HepG2 (cell line): ENCODE measurements around the gene NOTO. TPM values are rescaled to one million over a fixed set of nuclear protein-coding genes. Genes with fewer than 3 reads are reported as not detected.

Experiments
- BRCA1 ChIP-seq: sonication (generic); formaldehyde crosslinking; IDR thresholded peaks from 2 replicates; pipeline ENCODE4 v1.4.0; 2020; ENCODE audit warnings: missing genetic modification reagents
- BRD4 ChIP-seq: sonication (generic); formaldehyde crosslinking; IDR thresholded peaks from 2 replicates; pipeline ENCODE4 v1.4.0; 2020; ENCODE audit warnings: missing genetic modification reagents
- CEBPZ ChIP-seq: IDR thresholded peaks from 2 replicates; pipeline ENCODE4 v1.6.1; 2012; ENCODE audit warnings: low read length, improper control_type of control experiment
- HIC2 ChIP-seq: sonication (generic); formaldehyde crosslinking; IDR thresholded peaks from 2 replicates; pipeline ENCODE4 v1.9.0; 2022; ENCODE audit warnings: low read depth, missing genetic modification reagents
- HNRNPK ChIP-seq: fragments of 200-400 bp; formaldehyde crosslinking; IDR thresholded peaks from 2 replicates; pipeline ENCODE4 v1.6.1; 2018; ENCODE audit warnings: low read length, low read depth, moderate library complexity, mild to moderate bottlenecking; ENCODE audit not compliant: poor library complexity, severe bottlenecking
- IKZF5 ChIP-seq: IDR thresholded peaks from 2 replicates; pipeline ENCODE4 v1.6.1; 2018; ENCODE audit warnings: missing genetic modification reagents, mild to moderate bottlenecking, missing compliant biosample characterization
- LBX2 ChIP-seq: sonication (generic); formaldehyde crosslinking; IDR thresholded peaks from 2 replicates; pipeline ENCODE4 v1.5.0; 2020; ENCODE audit warnings: missing genetic modification reagents, mild to moderate bottlenecking, borderline replicate concordance
- MEF2D ChIP-seq: sonication (generic); formaldehyde crosslinking; IDR thresholded peaks from 2 replicates; pipeline ENCODE4 v1.5.1; 2020; ENCODE audit warnings: mild to moderate bottlenecking, missing genetic modification reagents
- MIXL1 ChIP-seq: IDR thresholded peaks from 2 replicates; pipeline ENCODE4 v1.6.1; 2016
- MYNN ChIP-seq: sonication (generic); formaldehyde crosslinking; IDR thresholded peaks from 2 replicates; pipeline ENCODE4 v1.4.0; 2020; ENCODE audit warnings: mild to moderate bottlenecking, low read depth, missing genetic modification reagents
- MYPOP ChIP-seq: sonication (generic); formaldehyde crosslinking; IDR thresholded peaks from 2 replicates; pipeline ENCODE4 v1.8.1; 2023; ENCODE audit warnings: mild to moderate bottlenecking, moderate library complexity, missing genetic modification reagents
- MZF1 ChIP-seq: sonication (generic); formaldehyde crosslinking; IDR thresholded peaks from 2 replicates; pipeline ENCODE4 v1.8.1; 2023; ENCODE audit warnings: mild to moderate bottlenecking, missing genetic modification reagents, borderline replicate concordance
- RBM39 ChIP-seq: fragments of 200-400 bp; formaldehyde crosslinking; IDR thresholded peaks from one replicate; pipeline ENCODE4 v1.6.1; 2018; ENCODE audit warnings: antibody characterized with exemption, mild to moderate bottlenecking, low read depth, low read length; ENCODE audit not compliant: poor library complexity, severe bottlenecking
- RNF2 ChIP-seq: fragments of 450-650 bp; conservative IDR thresholded peaks from 2 replicates; pipeline ENCODE4 v1.6.1; 2016; ENCODE audit warnings: low read depth
- SIX1 ChIP-seq: sonication (generic); formaldehyde crosslinking; IDR thresholded peaks from 2 replicates; pipeline ENCODE4 v1.4.0; 2020; ENCODE audit warnings: missing genetic modification reagents, borderline replicate concordance
- TP53 ChIP-seq: sonication (generic); formaldehyde crosslinking; conservative IDR thresholded peaks from 2 replicates; pipeline ENCODE4 v1.4.0; 2020; ENCODE audit warnings: missing genetic modification reagents
- ZMAT3 ChIP-seq: sonication (generic); formaldehyde crosslinking; conservative IDR thresholded peaks from 2 replicates; pipeline ENCODE4 v1.7.0; 2021; ENCODE audit warnings: missing genetic modification reagents
- ZNF207 ChIP-seq: fragments of 450-650 bp; IDR thresholded peaks from 2 replicates; pipeline ENCODE4 v1.6.1; 2016; ENCODE audit warnings: antibody characterized with exemption, borderline replicate concordance
- ZNF639 ChIP-seq: conservative IDR thresholded peaks from 2 replicates; pipeline ENCODE4 v1.6.1; 2018; ENCODE audit warnings: missing genetic modification reagents
- polyA plus RNA-seq, 8 experiments: library from polyadenylated mRNA; depleted of rRNA in 3 of 8; stranded (reverse) in 7 of 8; unstranded in 1 of 8; fragments of >200 nt; fragmentation: Illumina TruSeq in 4 of 8; extraction: Trizol in 4 of 8; gene quantifications; 2 replicates each; pipeline versions ENCODE4 v1.2.1 to v1.2.3, GENCODE V29; 2011 to 2016; ENCODE audit warnings: low read depth in 4 of 8, missing spikeins in 1 of 8, mixed read lengths in 1 of 8; ENCODE audit not compliant: insufficient read depth in 1 of 8
- total RNA-seq, 5 experiments: library from RNA; depleted of rRNA; stranded (reverse); fragments of >200 nt; fragmentation: Illumina TruSeq; extraction: Trizol; gene quantifications; 2 replicates each; pipeline ENCODE4 v1.2.3, GENCODE V29; 2016; ENCODE audit warnings: low read depth in 1 of 5

Gene NOTO
- total and polyA plus RNA-seq, 2 of the 13 experiments (the other 11 are each of a cell fraction or from before 2014, with no cell fraction given) = not detected

GRCh38 chr2:73233154-73233931, 31.0 kb downstream of the NOTO start, which contains the start of gene PRADC1 (continued):
- TF ChIP-seq MYPOP (CRISPR knock-in tag) (peak; percentile 38; the same call in 1 of the 2 replicates), ZNF207 (no peak), RNF2 (peak; percentile 88), IKZF5 (CRISPR knock-in tag) (peak; percentile 91), MIXL1 (CRISPR knock-in tag) (no peak), SIX1 (CRISPR knock-in tag) (no peak), RBM39 (peak; percentile 4), ZMAT3 (CRISPR knock-in tag) (0 out of 2 replicates have a peak, but pooled peaks have one; percentile 31), MZF1 (CRISPR knock-in tag) (no peak), LBX2 (no peak; the same call in 1 of the 2 replicates), CEBPZ (peak; percentile 75), HIC2 (CRISPR knock-in tag) (no peak), MEF2D (CRISPR knock-in tag) (no peak; the same call in 1 of the 2 replicates), HNRNPK (no peak), MYNN (CRISPR knock-in tag) (no peak), BRD4 (CRISPR knock-in tag) (peak; percentile 82), BRCA1 (no peak), TP53 (CRISPR knock-in tag) (no peak), ZNF639 (CRISPR knock-in tag) (0 out of 2 replicates have a peak, but pooled peaks have one; percentile 72)
